ENCODE measurements around the gene PHF12.
"Not testable (repeated sequence)": the region's sequence is repeated elsewhere in the genome, so short reads cannot be mapped to it uniquely, and the experiment has no call there.

Gene PHF12

DNA sequence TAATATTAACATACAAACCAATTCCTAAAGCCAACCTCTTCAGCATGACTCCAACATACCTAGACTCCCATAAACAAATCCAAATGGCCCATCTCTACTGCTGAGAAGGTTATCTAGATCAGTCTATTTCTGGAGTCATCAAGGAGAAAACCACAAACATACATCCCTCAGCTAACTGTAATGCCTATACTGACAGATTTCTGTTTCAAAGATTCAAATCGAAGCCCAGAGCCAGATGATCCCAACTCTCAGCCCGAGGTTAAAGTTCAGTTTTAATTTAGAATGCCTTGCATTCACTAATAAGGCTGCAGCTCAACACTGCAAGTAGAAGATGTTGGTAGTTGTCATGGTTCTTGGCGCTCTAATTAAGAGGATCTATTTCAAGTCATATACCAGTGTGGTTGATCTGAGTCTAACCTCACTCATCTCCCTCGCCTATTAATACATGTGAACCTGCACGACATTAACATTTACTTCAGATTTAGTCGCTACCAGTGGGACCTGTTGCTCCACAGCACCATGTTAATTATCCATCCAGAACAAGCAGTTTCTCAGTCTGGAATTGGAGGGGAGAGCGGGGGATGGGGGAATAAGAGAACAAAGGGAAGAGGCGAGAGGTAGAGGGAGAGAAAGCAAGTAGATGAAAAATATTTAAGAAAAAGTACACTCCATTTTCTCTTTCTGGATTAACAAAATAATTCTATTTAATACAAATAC lies 15.4 kb downstream of the PHF12 start:
- DNase-seq (ENCODE audit: low spot score), result no peak
- FAIRE-seq, result no peak

DNA sequence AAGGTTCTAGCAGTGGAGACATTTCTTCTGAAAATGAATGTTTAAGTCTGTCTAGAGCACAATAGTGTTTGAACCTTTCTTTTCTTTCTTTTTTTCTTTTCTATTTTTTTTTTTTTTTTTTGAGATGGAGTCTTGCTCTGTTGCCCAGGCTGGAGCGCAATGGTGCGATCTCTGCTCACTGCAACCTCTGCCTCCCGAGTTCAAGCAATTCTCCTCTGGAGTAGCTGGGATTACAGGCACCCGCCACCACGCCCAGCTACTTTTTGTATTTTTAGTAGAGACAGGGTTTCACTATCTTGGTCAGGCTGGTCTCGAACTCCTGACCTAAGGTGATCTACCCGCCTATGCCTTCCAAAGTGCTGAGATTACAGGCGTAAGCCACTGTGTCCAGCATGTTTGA lies 16.8 kb downstream of the PHF12 start:
- not testable (repeated sequence) for FAIRE-seq; DNase-seq (ENCODE audit: low spot score)

DNA sequence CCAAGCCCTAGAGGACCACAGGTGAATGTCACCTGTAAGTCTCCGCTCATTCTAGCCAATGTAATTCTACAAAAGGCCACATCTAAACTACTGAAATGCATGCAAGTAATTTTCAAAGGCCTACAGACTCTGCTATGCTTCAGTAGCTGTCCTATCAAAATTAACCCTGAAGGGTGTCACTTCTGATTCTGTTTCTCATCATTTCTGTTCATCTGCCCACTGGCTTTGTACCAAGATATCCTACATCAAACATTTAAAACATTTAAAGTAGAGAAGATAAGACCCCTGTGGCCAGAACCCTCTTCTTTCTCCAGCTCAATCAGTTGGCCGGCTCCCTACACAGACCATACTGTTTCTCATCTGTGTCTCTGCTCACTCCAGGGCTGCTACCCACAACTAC lies 21.5 kb downstream of the PHF12 start:
- no peak for DNase-seq (ENCODE audit: low spot score)
- FAIRE-seq, result no peak

DNA sequence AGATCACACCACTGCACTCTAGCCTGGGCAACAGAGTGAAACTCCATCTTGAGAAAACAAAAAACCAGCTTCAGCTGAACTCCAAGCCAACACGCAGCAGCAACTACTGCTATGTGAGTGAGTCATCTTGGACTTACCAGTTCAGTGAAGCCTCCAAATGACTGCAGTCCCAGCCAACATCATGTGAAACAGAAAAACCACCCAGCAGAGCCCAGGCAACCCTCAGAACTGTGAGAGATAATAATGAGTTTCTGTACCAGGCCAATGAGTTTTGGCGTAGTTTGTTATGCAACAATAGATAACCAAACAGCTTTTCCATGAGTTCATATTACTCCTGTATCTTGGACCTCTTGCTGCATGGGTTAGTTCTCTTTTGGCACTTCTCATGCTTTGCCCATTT lies 23.3 kb downstream of the PHF12 start:
- DNase-seq (ENCODE audit: low spot score) (no peak), FAIRE-seq (no peak)

DNA sequence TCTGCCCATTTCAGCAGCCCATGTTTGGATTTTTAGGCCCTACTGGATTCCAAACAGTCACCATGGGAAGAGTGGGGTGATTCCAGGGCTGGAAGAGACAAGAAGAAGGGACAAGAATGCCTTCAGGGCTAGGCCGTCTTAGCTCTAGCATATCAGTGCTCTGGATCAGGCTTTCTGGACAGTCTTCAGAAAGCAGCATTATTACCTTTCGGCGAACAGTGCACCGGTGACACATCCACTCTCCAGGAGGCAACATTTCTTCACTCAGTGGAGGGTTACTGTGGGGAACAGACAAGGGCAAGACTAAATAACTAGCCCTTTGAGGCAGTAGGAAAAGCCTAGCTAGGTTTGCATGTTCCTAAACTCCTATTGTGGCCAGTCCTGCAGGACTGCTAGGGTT lies 24.5 kb downstream of the PHF12 start:
- no peak for FAIRE-seq
- no peak for DNase-seq (ENCODE audit: low spot score)

DNA sequence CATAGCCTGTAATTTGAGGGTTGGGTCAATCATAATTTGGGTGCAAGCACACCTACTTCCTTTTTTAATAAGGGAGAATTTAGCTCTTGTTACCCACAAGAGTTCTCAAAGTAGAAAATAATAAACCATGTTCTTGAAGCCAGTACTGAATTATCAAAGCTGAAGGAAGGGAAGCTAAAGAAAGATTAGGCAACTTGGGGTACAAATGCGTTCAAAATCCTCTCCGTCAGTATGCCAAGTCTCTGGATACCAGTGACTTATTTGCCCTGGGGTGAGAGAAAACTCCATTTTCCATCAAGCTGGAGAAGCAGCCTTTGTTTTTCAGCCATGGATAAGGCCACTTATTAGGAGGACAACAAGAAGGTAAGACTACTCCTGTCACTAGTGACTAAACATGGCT lies 25.0 kb downstream of the PHF12 start:
- no peak for FAIRE-seq
- no peak for DNase-seq (ENCODE audit: low spot score)

DNA sequence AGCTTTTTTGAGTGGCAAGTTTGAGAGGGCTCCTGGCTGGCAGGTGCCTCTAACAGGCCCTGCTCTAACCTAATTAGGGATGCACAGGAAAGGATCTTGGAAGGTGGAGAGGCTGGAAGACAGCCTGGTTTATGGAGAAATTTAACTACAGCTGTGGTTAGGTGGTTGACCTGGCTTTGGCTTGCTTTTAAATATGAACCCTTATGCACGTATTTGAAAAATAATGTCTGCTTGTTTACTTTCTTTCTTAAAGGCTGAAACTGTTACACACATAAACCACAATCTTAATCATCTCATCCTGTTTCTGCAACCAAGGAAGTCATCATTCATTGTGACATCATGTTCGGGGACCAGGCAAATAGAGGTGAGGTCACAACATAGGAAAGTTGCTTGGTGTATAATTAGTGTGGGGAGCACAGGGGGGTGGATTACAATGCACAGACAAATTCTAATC lies 25.4 kb downstream of the PHF12 start:
- FAIRE-seq, result no peak
- DNase-seq (ENCODE audit: low spot score), result no peak

DNA sequence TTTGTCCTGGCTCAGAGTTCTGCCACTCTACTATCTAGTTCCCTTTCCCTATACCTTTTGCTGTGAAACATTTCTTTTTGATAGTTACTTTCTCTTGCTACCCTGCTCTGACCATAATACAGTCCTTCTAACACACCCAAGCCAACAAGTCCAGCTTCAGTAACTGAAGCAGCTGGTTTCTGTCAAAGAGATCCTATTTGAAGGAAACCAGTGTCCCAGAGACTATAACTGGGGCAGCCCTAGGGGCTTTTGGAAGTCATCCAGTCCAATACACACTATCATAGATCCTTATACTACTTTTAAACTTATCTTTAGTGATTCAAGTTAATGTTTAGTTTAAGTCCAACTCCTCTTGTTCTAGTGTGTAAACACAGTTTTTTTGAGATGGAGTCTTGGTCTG lies 31.1 kb downstream of the PHF12 start:
- no peak for FAIRE-seq
- DNase-seq (ENCODE audit: low spot score), result no peak

DNA sequence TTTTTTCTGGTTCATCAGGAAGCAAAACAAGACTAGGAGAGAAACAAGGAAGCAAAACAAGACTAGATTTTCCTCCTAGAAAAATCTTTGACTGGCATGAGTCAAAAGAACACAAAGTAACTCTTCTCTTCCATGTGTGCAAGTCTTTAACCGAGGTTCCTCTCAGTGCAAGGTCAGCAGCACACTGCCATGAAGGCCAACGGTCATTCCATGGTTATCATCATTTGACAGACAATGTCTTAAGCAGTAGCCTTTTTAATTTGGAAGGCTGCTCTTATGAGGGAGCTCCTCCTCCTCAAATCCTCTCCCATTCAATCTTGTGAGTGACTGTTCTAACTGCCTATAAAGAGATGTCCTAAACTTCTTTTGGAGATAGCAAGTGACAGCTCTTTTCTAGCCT lies 33.0 kb downstream of the PHF12 start:
- DNase-seq (ENCODE audit: low spot score) (no peak), FAIRE-seq (no peak)

DNA sequence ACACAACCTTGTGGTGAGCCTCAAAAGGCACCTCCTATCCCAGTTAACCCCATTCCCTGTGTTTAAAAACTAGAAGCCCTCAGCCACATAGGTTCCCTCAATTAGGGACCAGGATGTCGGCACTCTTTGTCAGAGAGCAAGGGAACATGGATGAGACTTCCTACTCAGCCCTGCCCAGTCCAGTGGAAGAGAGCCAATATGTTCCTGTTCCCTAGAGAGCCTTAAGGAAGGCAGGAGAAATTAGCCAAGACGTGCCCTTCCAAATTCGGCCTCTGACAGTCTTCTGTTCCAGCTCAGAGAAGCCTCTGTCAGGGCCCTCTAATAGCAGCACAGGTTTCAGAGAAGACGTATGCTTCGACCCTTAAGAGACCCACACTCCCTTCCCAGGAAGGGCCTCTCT lies 33.9 kb downstream of the PHF12 start:
- no peak for FAIRE-seq
- DNase-seq (ENCODE audit: low spot score), result no peak

DNA sequence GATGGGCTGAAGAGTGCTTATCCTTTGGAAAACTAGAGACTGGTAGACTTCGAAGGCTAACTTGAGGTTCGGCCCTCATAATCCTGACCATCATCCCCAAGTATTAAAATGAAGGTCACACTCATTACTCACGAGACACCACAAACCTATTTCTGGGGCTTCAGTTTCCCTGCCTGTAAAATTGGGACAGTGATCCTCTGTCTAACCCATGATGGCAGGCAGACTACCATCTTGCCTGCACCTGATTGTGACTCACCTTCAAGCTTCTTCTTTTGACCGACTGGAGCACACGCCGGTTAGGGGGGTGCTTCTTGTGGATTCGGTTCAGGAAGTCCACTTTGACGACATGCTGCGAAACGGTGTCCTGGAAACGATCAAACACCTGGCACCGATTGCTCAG lies 34.3 kb downstream of the PHF12 start:
- DNase-seq (ENCODE audit: low spot score) (no peak), FAIRE-seq (no peak)

DNA sequence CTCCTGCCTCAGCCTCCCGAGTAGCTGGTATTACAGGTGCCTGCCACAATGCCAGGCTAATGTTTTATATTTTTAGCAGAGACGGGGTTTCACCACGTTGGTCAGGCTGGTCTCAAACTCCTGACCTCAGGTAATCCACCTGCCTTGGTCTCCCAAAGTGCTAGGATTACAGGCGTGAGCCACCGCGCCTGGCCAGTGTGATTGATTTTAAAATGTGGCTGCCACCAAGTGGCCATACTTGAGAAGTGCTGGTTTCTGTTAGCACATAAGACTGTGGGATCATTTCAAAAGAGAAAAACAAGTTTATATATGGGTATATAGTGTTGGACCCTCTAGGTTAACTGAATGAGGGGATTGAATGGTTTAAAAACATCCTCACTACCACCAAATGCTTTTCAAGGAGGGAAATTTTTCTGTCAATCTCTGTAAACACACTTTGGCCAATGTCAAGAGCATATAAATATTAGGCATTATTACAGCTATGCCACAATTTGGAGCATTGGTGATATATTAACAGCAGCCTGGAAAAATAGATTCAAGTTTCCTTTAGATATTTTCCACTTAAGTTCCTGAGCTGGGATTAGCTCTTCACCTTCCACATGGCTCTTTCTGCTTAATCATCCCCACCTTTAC lies 34.9 kb downstream of the PHF12 start:
- FAIRE-seq (no peak), DNase-seq (ENCODE audit: low spot score) (no peak)

DNA sequence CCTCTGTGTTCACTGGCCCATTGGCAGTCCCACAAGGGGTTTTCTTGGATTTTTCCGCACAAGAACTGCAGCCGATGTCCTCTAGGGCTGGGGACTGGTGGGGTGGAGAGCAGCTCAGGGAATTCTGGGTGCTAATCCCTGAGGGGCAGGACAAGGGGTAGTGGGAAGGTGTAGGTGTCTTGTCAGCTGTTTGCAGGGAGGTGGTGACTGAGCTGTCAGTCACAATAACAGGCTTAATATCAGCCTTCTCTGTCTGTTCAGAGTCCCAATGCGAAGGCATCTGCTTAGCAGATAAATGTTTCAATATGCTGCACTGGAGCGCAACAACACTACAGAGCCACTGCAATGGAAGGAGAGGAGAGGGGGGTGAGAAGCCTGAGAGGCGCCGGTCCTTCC lies 38.4 kb downstream of the PHF12 start:
- FAIRE-seq, result no peak
- no peak for DNase-seq (ENCODE audit: low spot score)

DNA sequence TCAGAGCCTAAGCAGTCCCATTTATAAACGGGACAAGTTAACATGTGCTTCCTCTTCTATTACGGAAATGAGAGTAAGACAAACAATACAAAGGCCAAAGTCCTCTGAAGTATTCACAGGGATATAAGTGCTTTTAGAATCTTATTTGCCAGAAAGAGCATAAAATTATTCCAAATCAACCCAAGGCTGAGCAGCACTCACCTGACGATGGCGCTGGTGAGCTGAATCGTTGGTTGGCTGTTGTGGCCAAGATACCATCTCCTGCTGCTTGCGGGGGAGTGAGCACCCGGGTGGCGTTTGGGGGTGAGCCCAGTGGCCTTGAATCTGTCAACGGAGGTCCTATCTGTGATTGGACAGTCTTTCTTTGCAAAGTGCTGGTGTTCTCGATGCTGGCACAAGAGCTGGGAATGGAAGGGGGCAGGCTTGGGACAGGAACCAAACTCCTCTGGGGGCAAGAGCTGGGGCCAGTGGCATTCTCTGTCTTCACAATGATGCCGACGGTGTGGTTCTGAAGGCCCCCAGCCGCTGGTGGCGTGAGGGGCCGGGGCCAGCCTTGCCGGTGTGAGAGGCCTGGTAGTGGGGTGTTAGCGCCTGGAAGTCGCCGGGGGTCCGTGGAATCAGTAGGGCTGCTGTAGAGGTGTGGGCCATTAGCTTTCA lies 38.9 kb downstream of the PHF12 start:
- FAIRE-seq (no peak), DNase-seq (ENCODE audit: low spot score) (no peak)

DNA sequence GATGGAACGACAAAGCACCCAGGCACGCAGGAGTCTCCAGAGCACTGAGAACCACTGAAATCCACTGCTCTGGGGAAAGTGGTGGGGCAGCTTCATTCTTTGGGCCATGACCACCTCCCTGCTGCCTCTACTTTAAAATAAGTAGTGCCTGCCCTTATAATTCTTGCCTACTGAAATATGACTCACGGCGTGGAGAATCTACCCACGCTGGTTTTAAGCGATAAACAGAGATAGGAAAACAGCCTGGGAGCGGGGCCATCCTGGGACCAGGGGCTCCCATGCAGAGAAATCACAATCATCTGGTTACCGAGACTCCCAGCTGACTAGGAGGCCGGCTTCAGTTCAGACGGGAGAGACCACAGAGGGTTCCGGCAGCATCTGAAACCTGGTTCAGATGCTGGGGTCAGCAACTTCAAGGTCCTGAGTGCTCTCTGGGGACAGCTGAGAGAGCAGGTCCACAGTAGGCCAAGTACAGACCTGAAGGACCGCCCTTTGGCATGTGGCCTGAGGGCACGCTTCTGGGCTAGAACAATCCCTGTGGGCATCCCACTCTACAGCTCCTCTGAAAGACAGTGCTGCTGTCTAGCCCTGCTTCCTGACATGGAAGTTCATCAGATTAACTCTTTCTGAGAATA lies 39.8 kb downstream of the PHF12 start:
- FAIRE-seq (no peak), DNase-seq (ENCODE audit: low spot score) (no peak)

DNA sequence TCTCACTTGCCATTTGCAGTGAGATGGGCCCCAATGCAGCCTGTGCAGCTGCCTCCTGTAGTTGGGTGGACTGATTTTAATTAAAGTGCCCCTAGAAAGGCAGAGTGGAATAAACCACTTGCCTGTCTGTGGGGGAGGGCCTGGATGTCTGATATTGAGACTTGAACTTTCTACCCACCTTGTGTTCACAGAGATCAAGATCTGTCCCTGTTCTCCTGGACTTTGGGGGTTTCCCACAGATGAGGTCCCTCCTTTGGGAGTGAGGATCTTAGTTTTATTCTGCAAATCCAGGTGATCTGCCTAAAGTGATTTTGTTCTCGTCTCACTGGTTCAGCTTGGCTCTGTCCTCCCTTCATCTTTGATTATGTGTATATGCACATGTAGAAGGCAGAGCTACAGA lies 40.8 kb downstream of the PHF12 start:
- FAIRE-seq, result no peak

DNA sequence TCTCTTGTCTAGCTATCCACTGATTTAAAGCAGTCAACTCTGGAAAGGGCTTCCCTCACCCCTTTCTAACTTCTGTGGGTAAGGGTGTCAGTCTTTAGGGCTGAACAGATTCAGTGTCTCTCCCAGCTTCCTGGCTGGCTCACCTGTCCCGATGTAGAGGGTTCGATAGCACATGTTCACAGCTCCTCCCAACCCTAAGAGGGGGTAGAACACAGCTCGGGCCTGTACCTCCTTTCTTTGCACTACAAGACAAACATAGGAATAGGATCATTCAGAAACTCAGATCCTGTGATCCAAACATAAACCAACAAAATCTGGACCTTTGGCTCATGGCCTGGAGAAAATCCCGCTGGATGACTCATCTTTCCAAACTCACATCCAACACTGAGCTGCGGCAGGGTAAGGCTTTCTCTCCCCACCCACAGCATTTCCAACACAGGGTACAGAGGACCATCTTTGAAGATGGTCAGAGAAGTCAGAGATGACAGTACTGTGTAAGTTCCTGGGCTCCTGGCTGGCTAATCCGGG lies 42.6 kb downstream of the PHF12 start:
- FAIRE-seq (no peak), DNase-seq (ENCODE audit: low spot score) (no peak)

More for the DNA sequence above, 40.8 kb downstream of the PHF12 start:
- DNase-seq (ENCODE audit: low spot score), result no peak

DNA sequence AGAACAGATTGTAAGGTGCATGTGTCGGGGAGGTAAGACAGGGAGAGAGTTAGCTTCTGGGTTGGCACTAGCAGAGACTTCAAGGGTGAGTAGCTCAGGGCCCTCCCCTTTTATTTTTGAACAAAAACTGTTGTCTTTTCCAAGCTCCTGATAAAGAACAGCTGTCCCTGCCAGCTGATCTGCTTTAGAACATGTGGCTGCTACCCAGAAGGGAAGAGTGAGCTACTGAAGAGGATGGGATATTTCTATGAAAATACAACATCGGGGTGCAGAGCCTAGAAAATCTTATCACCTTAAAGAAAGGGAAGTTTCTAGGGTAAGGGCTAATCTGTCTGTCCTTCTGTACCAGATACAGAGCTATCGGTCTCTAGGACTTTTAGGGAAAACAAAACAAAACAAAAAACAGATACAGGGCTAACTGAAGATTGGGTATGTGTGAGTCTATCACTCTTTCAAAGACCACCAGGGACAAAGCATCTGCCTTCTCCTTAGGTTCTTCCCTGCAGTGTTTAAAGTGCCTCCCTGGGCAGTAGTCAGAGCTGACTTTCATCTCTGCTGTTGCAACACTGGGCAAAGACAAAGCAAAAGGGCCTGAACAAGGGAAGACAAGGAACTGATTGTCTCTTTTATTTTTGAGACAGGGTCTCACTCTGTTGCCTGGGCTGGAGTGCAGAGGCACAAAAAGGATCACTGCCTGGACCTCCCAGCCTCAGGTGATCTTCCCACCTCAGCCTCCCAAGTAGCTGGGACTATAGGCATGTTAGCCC lies 43.4 kb downstream of the PHF12 start:
- no peak for FAIRE-seq
- no peak for DNase-seq (ENCODE audit: low spot score)

DNA sequence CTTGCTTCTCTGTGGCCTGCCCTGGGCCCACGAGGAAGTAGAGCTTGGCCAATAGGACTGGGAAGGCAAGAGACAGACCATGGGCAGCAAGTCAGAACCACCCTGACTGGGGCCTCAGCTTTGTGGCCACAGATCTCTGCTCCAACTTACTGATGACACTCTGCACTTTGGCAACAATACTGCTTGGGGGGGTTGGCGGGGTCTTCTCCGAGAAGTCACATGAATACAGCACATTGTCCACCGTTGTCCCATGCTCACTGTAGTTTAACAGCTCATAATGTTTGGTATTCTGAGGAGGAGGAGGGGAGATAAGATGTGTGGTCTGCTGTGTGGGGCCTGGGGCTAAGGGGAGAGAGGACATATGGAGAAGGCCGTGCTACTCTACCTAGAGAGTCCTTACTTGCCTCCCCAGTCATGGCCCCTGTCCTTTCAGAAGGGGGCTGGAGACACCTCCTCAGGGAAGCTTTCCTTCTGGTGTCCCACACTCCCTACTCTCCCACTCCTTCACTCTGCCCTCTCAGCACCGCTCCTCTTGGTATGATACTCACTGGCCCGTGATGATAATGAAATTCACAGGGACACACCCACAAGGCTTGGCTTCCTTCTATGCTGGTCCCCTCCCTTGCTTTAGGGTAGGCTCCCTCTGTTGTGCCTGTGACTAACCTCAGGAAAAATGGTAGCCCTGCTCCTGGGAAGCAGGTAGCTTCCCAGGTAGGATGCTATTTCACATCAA lies 44.4 kb downstream of the PHF12 start:
- FAIRE-seq, result no peak
- DNase-seq (ENCODE audit: low spot score), result no peak

DNA sequence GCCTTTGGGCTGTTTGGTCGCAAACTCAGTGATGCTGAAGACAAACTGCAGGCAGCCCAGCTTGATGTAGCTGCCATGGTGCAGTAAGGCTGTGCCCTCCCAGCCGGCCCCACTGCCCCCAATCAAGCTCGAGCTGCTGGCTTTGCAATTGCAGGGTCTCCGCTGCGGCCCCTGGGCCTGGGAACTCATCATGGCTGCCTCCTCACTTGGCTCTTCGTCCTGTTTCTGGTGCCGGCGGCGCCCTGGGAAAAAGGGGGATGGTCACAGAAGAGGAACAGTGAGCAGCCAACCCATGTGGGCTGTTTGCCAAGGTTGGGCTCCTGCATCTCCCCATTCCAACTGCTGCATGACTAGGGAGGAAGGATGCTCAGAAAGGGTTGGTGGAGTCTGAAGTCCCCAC lies 45.0 kb downstream of the PHF12 start:
- DNase-seq (ENCODE audit: low spot score) (no peak), FAIRE-seq (no peak)

DNA sequence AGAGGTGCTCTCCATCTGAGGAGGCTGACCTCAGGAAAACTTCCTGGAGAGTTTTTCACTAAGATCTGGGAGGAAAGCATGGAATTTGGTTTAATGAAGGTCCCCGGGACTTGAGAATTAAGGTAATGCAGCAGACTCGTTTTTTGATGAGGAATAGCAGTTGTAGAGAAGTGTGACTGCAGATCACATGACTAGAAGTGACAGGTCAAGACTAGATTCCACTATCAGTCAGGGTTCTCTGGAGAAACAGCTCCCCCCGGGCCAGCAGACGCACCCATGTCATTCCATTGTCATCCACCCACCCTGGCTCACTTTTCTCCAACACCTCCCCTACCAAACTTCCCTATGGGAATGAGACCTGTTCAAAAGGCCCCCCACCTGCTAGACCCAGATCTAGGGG lies 46.5 kb downstream of the PHF12 start:
- FAIRE-seq (no peak), DNase-seq (ENCODE audit: low spot score) (no peak)

Data from urothelium cell line (cell line).